Liver (tissue), 9 donors: ENCODE data around the gene TMEM120B. TPM values are rescaled to one million over a fixed set of nuclear protein-coding genes. Genes with fewer than 3 reads are reported as not detected.

Experiments
- DNase-seq: peaks from one replicate; pipeline ENCODE4 v3.0.0-alpha.2; 2017; ENCODE audit warnings: low spot score
- H3K27ac ChIP-seq, 2 donors: one replicate each; pipeline ENCODE4 v1.7.0; 2013; ENCODE audit warnings: inconsistent platforms in 2 of 2, low read length in 2 of 2, control low read depth in 1 of 2, low read depth in 1 of 2, mild to moderate bottlenecking in 1 of 2
- H3K27me3 ChIP-seq, 4 donors: one replicate each; pipeline versions ENCODE4 v1.6.1 to v1.7.0; 2013; ENCODE audit warnings: low read length in 3 of 4, inconsistent platforms in 1 of 4, mild to moderate bottlenecking in 1 of 4, moderate library complexity in 1 of 4; ENCODE audit not compliant: control insufficient read depth in 4 of 4, insufficient read depth in 4 of 4
- H3K36me3 ChIP-seq, 4 donors: one replicate each; pipeline versions ENCODE4 v1.6.1 to v1.7.0; 2013; ENCODE audit warnings: low read length in 3 of 4, mild to moderate bottlenecking in 3 of 4, low read depth in 1 of 4, moderate library complexity in 1 of 4; ENCODE audit not compliant: control insufficient read depth in 4 of 4, insufficient read depth in 3 of 4
- H3K4me1 ChIP-seq, 4 donors: one replicate each; pipeline versions ENCODE4 v1.6.1 to v1.7.0; 2013; ENCODE audit warnings: low read length in 3 of 4, mild to moderate bottlenecking in 3 of 4, moderate library complexity in 1 of 4; ENCODE audit not compliant: control insufficient read depth in 4 of 4, insufficient read depth in 4 of 4
- H3K4me3 ChIP-seq, 3 donors: one replicate each; pipeline versions ENCODE4 v1.6.1 to v1.7.0; 2013; ENCODE audit warnings: low read length in 3 of 3, control low read depth in 1 of 3, low read depth in 1 of 3, mild to moderate bottlenecking in 1 of 3
- H3K9ac ChIP-seq, 2 donors: one replicate each; pipeline ENCODE4 v1.7.0; 2013; ENCODE audit warnings: low read length in 2 of 2, mild to moderate bottlenecking in 2 of 2, moderate library complexity in 2 of 2, control low read depth in 1 of 2, low read depth in 1 of 2
- H3K9me3 ChIP-seq, 4 donors: one replicate each; pipeline versions ENCODE4 v1.6.1 to v1.7.0; 2013; ENCODE audit warnings: low read length in 3 of 4; ENCODE audit not compliant: control insufficient read depth in 4 of 4
- EGR1 ChIP-seq, 2 donors: IDR thresholded peaks; 2 replicates each; pipeline ENCODE4 v1.6.1; 2016 to 2018; ENCODE audit warnings: antibody characterized with exemption in 2 of 2, low read depth in 2 of 2
- FOXA1 ChIP-seq: IDR thresholded peaks from 2 replicates; pipeline ENCODE4 v1.6.1; 2016; ENCODE audit warnings: antibody characterized with exemption
- FOXA2 ChIP-seq: IDR thresholded peaks from 2 replicates; pipeline ENCODE4 v1.6.1; 2016; ENCODE audit warnings: antibody characterized with exemption
- GABPA ChIP-seq, 2 donors: IDR thresholded peaks in 1 of 2; conservative IDR thresholded peaks in 1 of 2; 2 replicates each; pipeline ENCODE4 v1.6.1; 2016; ENCODE audit warnings: antibody characterized with exemption in 2 of 2, mild to moderate bottlenecking in 1 of 2, moderate library complexity in 1 of 2
- HNF4A ChIP-seq, 2 donors: conservative IDR thresholded peaks; 2 replicates each; pipeline ENCODE4 v1.6.1; 2016; ENCODE audit warnings: antibody characterized with exemption in 2 of 2, mild to moderate bottlenecking in 2 of 2
- JUND ChIP-seq, 2 donors: IDR thresholded peaks; 2 replicates each; pipeline ENCODE4 v1.6.1; 2016; ENCODE audit warnings: antibody characterized with exemption in 2 of 2
- MAX ChIP-seq: IDR thresholded peaks from 2 replicates; pipeline ENCODE4 v1.6.1; 2016; ENCODE audit warnings: antibody characterized with exemption
- NR2F2 ChIP-seq: IDR thresholded peaks from 2 replicates; pipeline ENCODE4 v1.6.1; 2016; ENCODE audit warnings: antibody characterized with exemption
- RAD21 ChIP-seq, 2 donors: IDR thresholded peaks; 2 replicates each; pipeline ENCODE4 v1.6.1; 2016; ENCODE audit warnings: antibody characterized with exemption in 2 of 2, mild to moderate bottlenecking in 2 of 2
- REST ChIP-seq: IDR thresholded peaks from 2 replicates; pipeline ENCODE4 v1.6.1; 2016; ENCODE audit warnings: antibody characterized with exemption, mild to moderate bottlenecking
- RXRA ChIP-seq, 2 donors: IDR thresholded peaks; 2 replicates each; pipeline ENCODE4 v1.6.1; 2017 to 2018; ENCODE audit warnings: antibody characterized with exemption in 2 of 2, mild to moderate bottlenecking in 1 of 2
- SP1 ChIP-seq: IDR thresholded peaks from 2 replicates; pipeline ENCODE4 v1.6.1; 2018; ENCODE audit warnings: antibody characterized with exemption, mild to moderate bottlenecking
- TAF1 ChIP-seq: conservative IDR thresholded peaks from 2 replicates; pipeline ENCODE4 v1.6.1; 2016; ENCODE audit warnings: antibody characterized with exemption, mild to moderate bottlenecking
- WGBS: extraction: QIAGEN DNeasy Blood & Tissue Kit; methylation state at CpG from one replicate; pipeline ENCODE4 v1.1.7; 2013; 5-methylcytosine and 5-hydroxymethylcytosine counted together
- polyA plus RNA-seq, 2 donors: library from polyadenylated mRNA; stranded (reverse) in 1 of 2; unstranded in 1 of 2; fragments of 200-250 nt in 1 of 2; fragments of >200 nt in 1 of 2; fragmentation: Nextera tagmentation in 1 of 2; extraction: Ambion mirVana in 1 of 2; gene quantifications; one replicate each; pipeline versions ENCODE4 v1.2.1 to v1.2.3, GENCODE V29; 2013 to 2015
- total RNA-seq, 2 donors: library from RNA; depleted of rRNA; stranded (reverse); fragments of >200 nt; gene quantifications; one replicate each; pipeline ENCODE4 v1.2.3, GENCODE V29; 2014
- TF ChIP-seq, protein P1 (sequence below): IDR thresholded peaks from 2 replicates; pipeline ENCODE4 v1.6.1; 2016; ENCODE audit warnings: antibody characterized with exemption
- TF ChIP-seq, protein P2 (sequence below): fragments of 150-350 bp; IDR thresholded peaks from 2 replicates; pipeline ENCODE4 v1.5.1; 2017; ENCODE audit warnings: improper control_type of control experiment, low read depth, low read length; ENCODE audit not compliant: missing input control
- donor health status: healthy.
- donor health status: healthy.
- donor health status: healthy.
- donor health status: healthy.
- donor health status: healthy.

Gene TMEM120B
- total and polyA plus RNA-seq, 4 donors: 1.6 to 9.2 (median 3.4) TPM

- Histone ChIP-seq H3K9ac (no peak overlapping the region), H3K4me3 (no peak overlapping the region), H3K27ac (no peak overlapping the region), H3K36me3 (peaks cover 0 to 3% (median under 1%) of the 10 kb centered on the region in 4 donors), H3K27me3 (no peaks in the 10 kb centered on the region), H3K9me3 (no peaks in the 10 kb centered on the region), H3K4me1 (no peaks in the 10 kb centered on the region)
- 96% methylated on average over 5 of the region's 5 CpGs for WGBS
- no peak for DNase-seq
- TF ChIP-seq RXRA (IDR thresholded peaks at IDR 0.05) (no peak), RAD21 (IDR thresholded peaks at IDR 0.05) (no peak), EGR1 (IDR thresholded peaks at IDR 0.05; ENCODE audit: low read depth in 2 of 2) (no peak), FOXA1 (no peak), SP1 (no peak), TAF1 (no peak), NR2F2 (no peak), MAX (no peak), GABPA (IDR thresholded peaks at IDR 0.05 in 1 of 2, conservative IDR thresholded peaks at IDR 0.05 in 1 of 2) (no peak), JUND (IDR thresholded peaks at IDR 0.05) (no peak), HNF4A (conservative IDR thresholded peaks at IDR 0.05) (no peak), REST (no peak), FOXA2 (no peak)
- TF ChIP-seq, protein P1, sequence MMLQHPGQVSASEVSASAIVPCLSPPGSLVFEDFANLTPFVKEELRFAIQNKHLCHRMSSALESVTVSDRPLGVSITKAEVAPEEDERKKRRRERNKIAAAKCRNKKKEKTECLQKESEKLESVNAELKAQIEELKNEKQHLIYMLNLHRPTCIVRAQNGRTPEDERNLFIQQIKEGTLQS: no peak
- TF ChIP-seq, protein P2, sequence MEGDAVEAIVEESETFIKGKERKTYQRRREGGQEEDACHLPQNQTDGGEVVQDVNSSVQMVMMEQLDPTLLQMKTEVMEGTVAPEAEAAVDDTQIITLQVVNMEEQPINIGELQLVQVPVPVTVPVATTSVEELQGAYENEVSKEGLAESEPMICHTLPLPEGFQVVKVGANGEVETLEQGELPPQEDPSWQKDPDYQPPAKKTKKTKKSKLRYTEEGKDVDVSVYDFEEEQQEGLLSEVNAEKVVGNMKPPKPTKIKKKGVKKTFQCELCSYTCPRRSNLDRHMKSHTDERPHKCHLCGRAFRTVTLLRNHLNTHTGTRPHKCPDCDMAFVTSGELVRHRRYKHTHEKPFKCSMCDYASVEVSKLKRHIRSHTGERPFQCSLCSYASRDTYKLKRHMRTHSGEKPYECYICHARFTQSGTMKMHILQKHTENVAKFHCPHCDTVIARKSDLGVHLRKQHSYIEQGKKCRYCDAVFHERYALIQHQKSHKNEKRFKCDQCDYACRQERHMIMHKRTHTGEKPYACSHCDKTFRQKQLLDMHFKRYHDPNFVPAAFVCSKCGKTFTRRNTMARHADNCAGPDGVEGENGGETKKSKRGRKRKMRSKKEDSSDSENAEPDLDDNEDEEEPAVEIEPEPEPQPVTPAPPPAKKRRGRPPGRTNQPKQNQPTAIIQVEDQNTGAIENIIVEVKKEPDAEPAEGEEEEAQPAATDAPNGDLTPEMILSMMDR: no peak
These were observed 8.2 kb downstream of the TMEM120B start for GRCh38 chr12:121720762-121721161.

GRCh38 chr12:121722511-121722910 lies 10.0 kb downstream of the TMEM120B start:
- DNase-seq: no peak
- H3K9ac ChIP-seq: no peak overlapping the region
- no peaks in the 10 kb centered on the region for H3K9me3 ChIP-seq
- no peak overlapping the region for H3K27ac ChIP-seq
- TF ChIP-seq REST: no peak
- TF ChIP-seq FOXA1: no peak
- TF ChIP-seq RAD21 (IDR thresholded peaks at IDR 0.05): no peak
- TF ChIP-seq SP1: no peak
- TF ChIP-seq TAF1: no peak
- TF ChIP-seq HNF4A (conservative IDR thresholded peaks at IDR 0.05): no peak
- TF ChIP-seq, protein P2: no peak
- no peak for TF ChIP-seq NR2F2
- no peak for TF ChIP-seq FOXA2
- no peaks in the 10 kb centered on the region for H3K4me1 ChIP-seq
- H3K27me3 ChIP-seq: no peaks in the 10 kb centered on the region
- no peak overlapping the region for H3K4me3 ChIP-seq
- peaks cover 0 to 3% (median under 1%) of the 10 kb centered on the region in 4 donors for H3K36me3 ChIP-seq
- WGBS: 93% methylated on average over 3 of the region's 3 CpGs
